Measurements from ENCODE around the gene NRF1. TPM values are rescaled to one million over a fixed set of nuclear protein-coding genes. Genes with fewer than 3 reads are reported as not detected.
"Not testable (repeated sequence)": the region's sequence is repeated elsewhere in the genome, so short reads cannot be mapped to it uniquely, and the experiment has no call there.

The NRF1 gene
- total RNA-seq = 10 to 100 TPM; 13.3 to 21.8 (median 17.4) TPM
- long read RNA-seq, donor 1, transcript NRF1-205 (11 exons, 3,528 nt) = minor isoform, 10 of 34 reads
- long read RNA-seq, donor 1, transcript NRF1-201 (11 exons, 2,424 nt) = major isoform, 17 of 34 reads
- long read RNA-seq, donor 1, partial matches to known transcripts = 4 of 34 reads
- long read RNA-seq, donor 1, other reads (novel, unspliced or antisense) = 3 of 34 reads
- long read RNA-seq, donor 2, partial matches to known transcripts = 1 of 4 reads
- long read RNA-seq, donor 2, other reads (novel, unspliced or antisense) = 3 of 4 reads

GRCh38 chr7:129611246-129612111 is at the start of gene NRF1:
NRF1 (plus strand) TSS chr7:129611720; CDS start chr7:129657352, 45,632 bp downstream.
- H3K4me3 ChIP-seq = peak within 1 kb of the TSS; percentile 63
- peak; percentile 13 for TF ChIP-seq CTCF (IDR thresholded peaks at IDR 0.05)
- DNase-seq (peak; percentile 91 to 94 (median 93)), ATAC-seq (peak; percentile 95)
- no peaks in the 10 kb centered on the region for H3K9me3 ChIP-seq
- peaks cover 21% of the 10 kb centered on the region for H3K4me1 ChIP-seq (ENCODE audit: low read depth)
- H3K36me3 ChIP-seq (ENCODE audit: low read depth) = no peaks in the 10 kb centered on the region
- intact Hi-C loops (cut with DNase I, micrococcal nuclease) = no loop called here

GRCh38 chr7:129566323-129566722 is 45.2 kb upstream of the NRF1 start:
- H3K4me3 ChIP-seq; intact Hi-C loops (cut with DNase I, micrococcal nuclease); H3K9me3 ChIP-seq; DNase-seq; H3K36me3 ChIP-seq (ENCODE audit: low read depth); ATAC-seq; H3K4me1 ChIP-seq (ENCODE audit: low read depth): not testable (repeated sequence)

- intact Hi-C loops (cut with DNase I, micrococcal nuclease) = no loop called here
- ATAC-seq = no peak
- TF ChIP-seq CTCF (IDR thresholded peaks at IDR 0.05) = no peak
- Histone ChIP-seq H3K36me3 (ENCODE audit: low read depth) (no peaks in the 10 kb centered on the region), H3K4me1 (ENCODE audit: low read depth) (no peaks in the 10 kb centered on the region), H3K9me3 (no peaks in the 10 kb centered on the region), H3K4me3 (no peak overlapping the region)
- DNase-seq = no peak
Measured at GRCh38 chr7:129567377-129567776, 44.1 kb upstream of the NRF1 start.

- no peaks in the 10 kb centered on the region for H3K36me3 ChIP-seq (ENCODE audit: low read depth)
- H3K4me3 ChIP-seq = no peak overlapping the region
- intact Hi-C loops (cut with DNase I, micrococcal nuclease) = no loop called here
- H3K9me3 ChIP-seq = no peaks in the 10 kb centered on the region
- ATAC-seq (no peak), DNase-seq (no peak)
- no peak for TF ChIP-seq CTCF (IDR thresholded peaks at IDR 0.05)
- H3K4me1 ChIP-seq (ENCODE audit: low read depth) = no peaks in the 10 kb centered on the region
Measured at GRCh38 chr7:129568240-129568639, 43.3 kb upstream of the NRF1 start.

- Histone ChIP-seq H3K9me3 (no peaks in the 10 kb centered on the region), H3K36me3 (ENCODE audit: low read depth) (no peaks in the 10 kb centered on the region), H3K4me3 (no peak overlapping the region), H3K4me1 (ENCODE audit: low read depth) (no peaks in the 10 kb centered on the region)
- no peak for TF ChIP-seq CTCF (IDR thresholded peaks at IDR 0.05)
- ATAC-seq (no peak), DNase-seq (no peak)
- intact Hi-C loops (cut with DNase I, micrococcal nuclease) = no loop called here
Measured at GRCh38 chr7:129569326-129569725, 42.2 kb upstream of the NRF1 start.

GRCh38 chr7:129569811-129570215 is 41.7 kb upstream of the NRF1 start:
- Histone ChIP-seq H3K4me3 (no peak overlapping the region), H3K36me3 (ENCODE audit: low read depth) (no peaks in the 10 kb centered on the region), H3K4me1 (ENCODE audit: low read depth) (no peaks in the 10 kb centered on the region), H3K9me3 (no peaks in the 10 kb centered on the region)
- peak; percentile 95 for ATAC-seq
- TF ChIP-seq CTCF (IDR thresholded peaks at IDR 0.05) = no peak
- DNase-seq = peak in 2 of 3 donors; percentile 29 to 61
- intact Hi-C loops (cut with DNase I, micrococcal nuclease) = no loop called here

All from mucosa of descending colon (tissue), 3 donors.